SJSA1 (cell line): ENCODE data around the gene POLD2. TPM values are rescaled to one million over a fixed set of nuclear protein-coding genes. Genes with fewer than 3 reads are reported as not detected.

ENCODE experiments used
- DNase-seq, 2 experiments: peaks; one replicate each; pipeline ENCODE4 v3.0.0-alpha.2; 2015 to 2020; ENCODE audit warnings: low spot score in 2 of 2, low read depth in 1 of 2
- H3K27ac ChIP-seq: fragments of 250-450 bp; sonication (Bioruptor Pico); 2 replicates; pipeline ENCODE4 v1.5.1; 2020; ENCODE audit warnings: mild to moderate bottlenecking, moderate library complexity
- H3K27me3 ChIP-seq: fragments of 250-450 bp; sonication (Bioruptor Pico); replicated peaks from 2 replicates; pipeline ENCODE4 v1.5.1; 2020; ENCODE audit warnings: mild to moderate bottlenecking, moderate library complexity
- H3K36me3 ChIP-seq: fragments of 250-450 bp; sonication (Bioruptor Pico); 2 replicates; pipeline ENCODE4 v1.5.1; 2020; ENCODE audit warnings: mild to moderate bottlenecking
- H3K4me1 ChIP-seq: fragments of 250-450 bp; sonication (Bioruptor Pico); replicated peaks from 2 replicates; pipeline ENCODE4 v1.6.1; 2021; ENCODE audit warnings: mild to moderate bottlenecking
- H3K4me3 ChIP-seq: fragments of 250-450 bp; sonication (Bioruptor Pico); 2 replicates; pipeline ENCODE4 v1.5.1; 2020; ENCODE audit warnings: mild to moderate bottlenecking
- H3K9me3 ChIP-seq: fragments of 250-450 bp; sonication (Bioruptor Pico); replicated peaks from 2 replicates; pipeline ENCODE4 v1.5.1; 2020; ENCODE audit warnings: mild to moderate bottlenecking
- total RNA-seq: library from RNA; depleted of rRNA; stranded (reverse); fragments of >200 nt; shearing (Covaris generic); gene quantifications from 2 replicates; pipeline ENCODE4 v1.2.3, GENCODE V29; 2014

The POLD2 gene
- total RNA-seq, 1 experiment from 2014 or later = 96.1 TPM

DNA sequence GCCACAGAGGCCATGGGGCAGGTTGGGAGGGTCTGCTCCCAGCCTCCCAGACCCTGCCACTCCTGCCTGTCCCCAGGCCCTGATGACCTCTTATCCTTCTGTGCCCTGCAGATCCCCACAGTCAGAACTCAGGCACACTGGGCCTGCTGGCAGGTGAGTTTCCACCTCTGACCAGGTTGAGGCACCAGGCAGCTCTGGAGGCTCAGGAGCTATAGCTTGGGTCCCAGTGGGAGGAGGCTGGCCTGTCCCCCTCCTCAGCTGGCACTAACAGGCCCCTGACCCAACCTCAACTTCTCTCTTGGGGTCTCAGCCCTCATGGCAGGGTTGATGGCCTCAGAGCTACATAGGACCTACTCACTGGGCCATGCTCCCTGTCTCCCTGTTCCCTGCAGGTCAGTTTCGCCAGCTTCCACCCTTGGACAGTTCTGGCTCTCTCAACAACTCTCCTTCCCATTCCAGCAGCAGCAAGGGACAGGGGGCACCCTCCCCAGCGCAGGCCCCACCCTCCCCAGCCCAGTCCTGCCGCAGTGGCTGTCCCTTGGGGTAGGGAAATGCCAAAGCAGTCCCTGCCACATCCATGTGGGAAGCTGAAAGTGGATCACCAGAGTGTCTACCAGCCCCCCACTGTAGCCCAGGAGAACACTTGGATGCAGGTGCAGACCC, 21.9 kb downstream of the POLD2 start:
- no peaks in the 10 kb centered on the region for H3K27me3 ChIP-seq
- peaks cover 19% of the 10 kb centered on the region for H3K4me1 ChIP-seq
- H3K27ac ChIP-seq = no peak overlapping the region
- DNase-seq = no peak
- H3K4me3 ChIP-seq = no peak overlapping the region
- H3K36me3 ChIP-seq = no peaks in the 10 kb centered on the region
- H3K9me3 ChIP-seq = no peaks in the 10 kb centered on the region

DNA sequence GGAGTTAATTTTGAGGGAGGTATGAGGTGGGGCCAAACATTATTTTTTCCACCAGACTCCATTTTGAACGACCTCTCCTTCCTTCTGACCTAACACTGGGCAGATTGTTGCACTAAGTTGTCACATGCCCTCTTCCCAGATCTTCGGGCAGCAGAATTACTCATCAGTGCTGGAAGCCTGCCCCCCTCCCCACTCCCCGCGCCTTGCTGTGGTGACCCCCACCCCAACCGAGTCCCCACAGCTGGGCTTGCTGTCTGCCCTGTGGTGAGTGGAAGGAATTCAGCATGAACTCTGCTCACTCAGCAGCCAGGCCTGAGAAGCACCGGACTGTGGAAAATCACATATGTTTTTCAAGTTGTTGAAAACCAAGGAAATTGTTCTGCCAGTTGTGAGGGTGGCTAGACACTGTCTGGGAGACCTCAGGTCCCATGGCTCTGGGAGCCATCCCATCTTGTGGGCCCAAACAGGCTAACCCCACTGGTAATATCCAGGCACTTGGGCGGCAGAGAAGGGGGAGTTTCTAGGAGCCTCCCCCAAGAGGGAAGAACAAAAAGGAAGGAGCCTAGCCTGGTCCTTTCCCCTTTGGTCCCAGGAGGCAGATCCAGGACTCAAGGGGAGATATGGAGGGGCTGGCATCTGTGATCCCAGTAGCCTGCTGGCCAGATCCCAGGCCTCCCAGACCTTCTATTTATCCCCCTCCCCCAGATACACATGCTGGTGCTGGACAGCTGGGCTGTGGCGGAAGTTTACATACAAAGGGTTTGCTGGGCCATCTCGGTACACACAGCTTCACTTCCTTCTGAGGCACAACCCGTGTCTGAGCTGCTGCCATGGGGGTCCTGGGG, 22.7 kb downstream of the POLD2 start:
- H3K36me3 ChIP-seq = no peaks in the 10 kb centered on the region
- no peak overlapping the region for H3K4me3 ChIP-seq
- no peaks in the 10 kb centered on the region for H3K9me3 ChIP-seq
- no peaks in the 10 kb centered on the region for H3K27me3 ChIP-seq
- no peak for DNase-seq
- peaks cover 18% of the 10 kb centered on the region for H3K4me1 ChIP-seq
- H3K27ac ChIP-seq = 0 out of 2 replicates have a peak overlapping the region, but pooled peaks have one; percentile 28

GRCh38 chr7:44099669-44100068, 23.7 kb downstream of the POLD2 start:
- no peak for DNase-seq

DNA sequence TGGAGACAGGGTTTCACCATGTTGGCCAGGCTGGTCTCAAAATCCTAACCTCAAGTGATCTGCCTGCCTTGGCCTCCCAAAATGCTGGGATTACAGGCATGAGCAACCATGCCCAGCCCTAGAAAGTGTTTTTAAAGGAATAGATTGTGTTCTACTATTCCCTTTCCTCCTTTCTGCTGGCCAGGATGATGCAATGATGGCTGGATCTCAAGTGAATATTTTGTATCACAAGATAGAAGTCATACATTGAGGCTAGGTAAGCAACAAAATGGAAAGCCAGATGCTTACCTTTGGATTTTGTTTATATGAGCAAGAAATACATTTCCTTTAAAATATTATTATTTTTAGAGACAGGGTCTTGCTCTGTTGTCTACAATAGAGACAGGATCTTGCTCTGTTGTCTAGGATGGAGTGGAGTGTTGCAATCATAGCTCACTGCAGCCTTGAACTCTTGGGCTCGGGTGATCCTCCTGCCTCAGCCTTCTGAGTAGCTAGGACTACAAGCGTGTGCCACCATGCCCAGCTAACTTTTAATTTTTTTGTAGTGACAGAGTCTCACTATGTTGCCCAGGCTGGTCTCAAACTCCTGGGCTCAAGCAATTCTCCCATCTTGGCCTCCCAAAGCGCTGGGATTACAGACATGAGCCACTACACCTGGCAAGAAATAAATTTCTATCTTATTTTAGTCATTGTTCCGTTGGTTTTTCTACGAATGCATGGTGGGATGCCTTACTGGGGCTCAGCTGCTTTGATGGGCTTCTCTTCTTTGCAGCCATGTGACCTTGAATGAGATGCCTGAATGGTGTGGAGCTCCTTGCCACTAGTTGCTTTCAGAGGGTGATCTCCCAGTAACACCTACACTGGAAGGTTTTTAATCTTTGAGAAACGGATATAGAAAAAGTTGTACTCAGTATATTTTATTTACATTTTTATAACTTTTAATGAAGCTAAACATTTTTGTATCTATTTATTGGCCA, 25.0 kb downstream of the POLD2 start:
- DNase-seq = no peak
- no peak overlapping the region for H3K4me3 ChIP-seq
- H3K4me1 ChIP-seq = peaks cover 9% of the 10 kb centered on the region
- no peaks in the 10 kb centered on the region for H3K36me3 ChIP-seq
- no peaks in the 10 kb centered on the region for H3K27me3 ChIP-seq
- no peak overlapping the region for H3K27ac ChIP-seq
- no peaks in the 10 kb centered on the region for H3K9me3 ChIP-seq

More at GRCh38 chr7:44099669-44100068, 23.7 kb downstream of the POLD2 start:
- no peaks in the 10 kb centered on the region for H3K36me3 ChIP-seq
- H3K27me3 ChIP-seq = no peaks in the 10 kb centered on the region
- H3K9me3 ChIP-seq = no peaks in the 10 kb centered on the region
- H3K4me3 ChIP-seq = no peak overlapping the region
- peaks cover 9% of the 10 kb centered on the region for H3K4me1 ChIP-seq
- H3K27ac ChIP-seq = no peak overlapping the region

GRCh38 chr7:44097064-44097932, 26.1 kb downstream of the POLD2 start:
- Histone ChIP-seq H3K9me3 (no peaks in the 10 kb centered on the region), H3K27me3 (no peaks in the 10 kb centered on the region), H3K27ac (no peak overlapping the region), H3K4me1 (peaks cover 9% of the 10 kb centered on the region), H3K4me3 (no peak overlapping the region), H3K36me3 (no peaks in the 10 kb centered on the region)
- DNase-seq = no peak

- Histone ChIP-seq H3K4me1 (peaks cover 9% of the 10 kb centered on the region), H3K27me3 (no peaks in the 10 kb centered on the region), H3K36me3 (no peaks in the 10 kb centered on the region), H3K9me3 (no peaks in the 10 kb centered on the region), H3K4me3 (no peak overlapping the region), H3K27ac (no peak overlapping the region)
- no peak for DNase-seq
Measured at GRCh38 chr7:44096326-44096881, 26.9 kb downstream of the POLD2 start.

GRCh38 chr7:44095781-44096180, 27.6 kb downstream of the POLD2 start:
- DNase-seq = no peak

DNA sequence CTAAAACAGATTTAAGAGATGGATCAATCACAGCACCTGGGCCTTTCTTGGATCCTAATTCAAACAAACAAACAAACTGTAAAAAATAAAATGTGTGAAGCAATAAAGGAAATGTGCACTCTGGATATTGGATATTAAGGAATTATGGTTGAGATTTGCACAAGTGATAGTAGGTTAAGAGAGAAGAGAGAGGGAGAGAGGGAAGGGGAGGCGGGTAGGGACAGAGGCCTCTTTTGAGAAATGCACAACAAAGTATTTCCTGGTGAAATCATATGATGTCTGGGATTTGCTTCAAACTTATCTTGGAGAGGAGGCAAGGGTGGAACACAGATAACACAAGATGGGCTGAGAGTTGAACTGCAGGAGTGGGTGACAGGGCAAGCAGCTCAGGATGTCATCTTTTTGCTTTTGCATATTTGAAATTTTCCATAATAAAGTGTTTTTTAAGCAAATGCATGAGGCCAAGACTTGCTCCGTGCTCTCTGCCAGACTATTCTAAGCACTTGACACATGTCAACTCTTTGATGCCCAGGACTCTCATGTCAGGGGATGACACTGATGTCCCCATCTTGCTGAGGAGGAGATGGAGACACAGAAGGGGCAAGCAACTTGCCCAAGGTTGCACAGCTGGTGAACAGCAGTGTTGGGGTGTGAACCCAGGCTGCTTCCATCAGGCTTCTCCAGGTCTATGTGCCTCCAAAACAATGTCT, 28.3 kb downstream of the POLD2 start:
- no peak overlapping the region for H3K27ac ChIP-seq
- no peaks in the 10 kb centered on the region for H3K27me3 ChIP-seq
- H3K4me1 ChIP-seq = peaks cover under 1% of the 10 kb centered on the region
- no peak for DNase-seq
- no peaks in the 10 kb centered on the region for H3K9me3 ChIP-seq
- H3K4me3 ChIP-seq = no peak overlapping the region
- H3K36me3 ChIP-seq = no peaks in the 10 kb centered on the region

More at GRCh38 chr7:44095781-44096180, 27.6 kb downstream of the POLD2 start:
- Histone ChIP-seq H3K27ac (no peak overlapping the region), H3K9me3 (no peaks in the 10 kb centered on the region), H3K36me3 (no peaks in the 10 kb centered on the region), H3K27me3 (no peaks in the 10 kb centered on the region), H3K4me1 (peaks cover 8% of the 10 kb centered on the region), H3K4me3 (no peak overlapping the region)

DNA sequence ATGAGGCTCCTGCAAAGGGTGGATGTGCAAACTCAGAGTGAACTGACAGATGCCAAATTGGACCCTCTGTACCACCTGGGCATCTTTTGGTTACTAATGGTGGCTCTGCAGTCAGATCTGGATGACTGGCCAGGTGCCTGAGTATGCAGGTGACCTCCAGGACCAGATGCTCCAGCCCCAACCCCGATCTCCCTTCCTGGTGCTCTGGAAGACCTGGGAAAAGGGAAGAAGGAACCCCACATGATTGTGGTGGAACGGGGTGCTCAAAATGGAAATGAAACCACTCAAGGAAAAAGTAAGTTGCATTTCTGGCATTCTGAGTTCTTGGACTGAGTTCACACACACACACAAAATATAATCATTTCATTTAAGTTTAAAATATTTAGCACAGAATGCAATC, 29.0 kb downstream of the POLD2 start:
- H3K36me3 ChIP-seq = no peaks in the 10 kb centered on the region
- peaks cover 6% of the 10 kb centered on the region for H3K4me1 ChIP-seq
- H3K27ac ChIP-seq = no peak overlapping the region
- no peak for DNase-seq
- H3K27me3 ChIP-seq = no peaks in the 10 kb centered on the region
- H3K4me3 ChIP-seq = no peak overlapping the region
- no peaks in the 10 kb centered on the region for H3K9me3 ChIP-seq

DNA sequence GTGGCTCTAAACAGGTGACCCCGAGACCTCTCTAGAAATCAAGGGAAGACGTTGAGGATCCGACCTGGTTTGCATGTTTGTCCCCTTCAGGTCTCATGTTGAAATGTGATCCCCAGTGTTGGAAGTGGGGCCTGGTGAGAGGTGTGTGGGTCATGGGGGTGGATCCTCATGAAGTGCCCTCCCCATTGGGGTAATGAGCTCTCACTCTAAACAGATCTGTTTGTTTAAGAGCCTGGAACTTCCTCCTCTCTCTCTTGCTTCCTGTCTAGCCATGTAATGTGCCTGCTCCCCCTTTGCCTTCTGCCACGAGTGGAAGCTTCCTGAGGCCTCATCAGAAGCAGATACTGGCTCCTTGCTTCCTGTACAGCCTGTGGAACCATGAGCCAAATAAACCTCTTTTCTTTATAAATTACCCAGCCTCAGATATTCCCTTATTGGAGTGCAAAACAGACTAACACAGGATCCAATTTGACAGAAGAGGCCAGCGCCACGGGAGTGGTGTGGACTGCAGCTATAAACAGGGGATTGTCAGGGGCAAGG, 30.2 kb downstream of the POLD2 start:
- no peak for DNase-seq
- Histone ChIP-seq H3K4me3 (no peak overlapping the region), H3K4me1 (peaks cover 18% of the 10 kb centered on the region), H3K9me3 (no peaks in the 10 kb centered on the region), H3K27ac (no peak overlapping the region), H3K36me3 (no peaks in the 10 kb centered on the region), H3K27me3 (no peaks in the 10 kb centered on the region)

DNA sequence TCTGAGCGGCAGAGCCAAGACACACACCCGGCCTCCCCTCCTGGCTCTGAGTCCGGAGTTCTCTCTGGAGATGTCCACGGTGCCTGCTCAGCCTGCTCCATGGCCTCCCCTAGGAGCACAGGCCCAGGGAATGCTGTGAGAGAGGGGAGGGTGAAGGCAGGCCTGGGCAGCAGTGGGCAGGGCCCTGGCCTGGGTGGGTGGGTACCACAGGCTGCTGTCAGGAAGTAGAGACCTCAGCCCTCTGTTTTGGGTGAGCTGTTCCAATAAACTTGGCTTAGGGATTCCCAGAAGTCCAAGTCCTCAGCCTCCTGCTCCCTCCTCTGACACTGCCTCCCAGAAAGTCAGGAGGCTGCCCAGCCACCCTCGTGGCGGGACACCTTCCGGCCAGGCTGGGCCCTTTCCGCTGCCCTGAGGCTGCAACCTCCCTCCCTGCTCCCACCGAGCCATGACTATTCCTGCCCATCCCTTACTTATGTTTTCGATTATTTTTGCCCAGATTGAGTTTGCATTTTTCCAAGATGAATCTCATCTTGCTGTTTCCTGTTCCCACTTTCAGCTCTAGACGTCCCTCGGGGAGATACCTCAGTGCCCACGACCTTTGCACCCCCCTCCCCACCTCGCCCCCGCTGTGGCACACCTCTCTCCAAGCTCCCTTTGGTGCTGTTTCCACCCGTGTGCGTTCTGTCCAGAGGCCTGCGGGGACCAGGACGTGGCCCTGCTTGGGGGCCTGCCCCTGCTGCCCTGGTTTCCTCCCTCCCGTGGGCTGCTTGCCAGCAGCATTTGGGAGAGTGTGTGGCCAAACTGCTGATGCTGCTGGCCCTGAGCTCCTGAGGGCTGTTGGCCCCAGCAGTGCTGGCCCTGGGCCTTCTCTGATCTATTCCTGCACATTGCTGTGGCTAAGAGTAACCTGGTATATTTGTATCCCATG, 35.2 kb downstream of the POLD2 start:
- peak; percentile 68 to 76 for DNase-seq
- H3K27me3 ChIP-seq = no peaks in the 10 kb centered on the region
- no peaks in the 10 kb centered on the region for H3K36me3 ChIP-seq
- H3K9me3 ChIP-seq = no peaks in the 10 kb centered on the region
- H3K4me1 ChIP-seq = peaks cover 55% of the 10 kb centered on the region
- no peak overlapping the region for H3K4me3 ChIP-seq
- peak overlapping the region; percentile 65 for H3K27ac ChIP-seq
